ENCODE results near the gene SEPTIN3. TPM values are rescaled to one million over a fixed set of nuclear protein-coding genes. Genes with fewer than 3 reads are reported as not detected.

The SEPTIN3 gene
- total and polyA plus RNA-seq, 2 experiments from 2014 or later: 2.9 to 3.9 TPM

GRCh38 chr22:41957941-41958556, 11.2 kb upstream of the SEPTIN3 start:
- Histone ChIP-seq H3K36me3 (no peaks in the 10 kb centered on the region), H3K4me1 (ENCODE audit: low read depth) (no peaks in the 10 kb centered on the region), H3K27ac (no peak overlapping the region), H3K4me3 (no peak overlapping the region), H3K9me3 (ENCODE audit: low read depth) (no peaks in the 10 kb centered on the region), H3K27me3 (no peaks in the 10 kb centered on the region)
- DNase-seq (ENCODE audit: low read depth in 1 of 2, low spot score in 1 of 2): no peak
- TF ChIP-seq CTCF (IDR thresholded peaks at IDR 0.05; ENCODE audit: low read depth, low read length): no peak

- no peaks in the 10 kb centered on the region for H3K9me3 ChIP-seq (ENCODE audit: low read depth)
- H3K4me1 ChIP-seq (ENCODE audit: low read depth): no peaks in the 10 kb centered on the region
- no peak for TF ChIP-seq CTCF (IDR thresholded peaks at IDR 0.05; ENCODE audit: low read depth, low read length)
- DNase-seq (ENCODE audit: low read depth in 1 of 2, low spot score in 1 of 2): peak in 1 of 2 donors; percentile 90
- no peaks in the 10 kb centered on the region for H3K36me3 ChIP-seq
- H3K27me3 ChIP-seq: no peaks in the 10 kb centered on the region
- no peak overlapping the region for H3K4me3 ChIP-seq
- no peak overlapping the region for H3K27ac ChIP-seq
Observed at GRCh38 chr22:41963453-41964111, 5.7 kb upstream of the SEPTIN3 start.

GRCh38 chr22:41964112-41964491, 5.1 kb upstream of the SEPTIN3 start:
- Histone ChIP-seq H3K27me3 (no peaks in the 10 kb centered on the region), H3K9me3 (ENCODE audit: low read depth) (no peaks in the 10 kb centered on the region), H3K27ac (no peak overlapping the region), H3K4me1 (ENCODE audit: low read depth) (no peaks in the 10 kb centered on the region), H3K4me3 (no peak overlapping the region), H3K36me3 (no peaks in the 10 kb centered on the region)
- TF ChIP-seq CTCF (IDR thresholded peaks at IDR 0.05; ENCODE audit: low read depth, low read length): no peak
- no peak for DNase-seq (ENCODE audit: low read depth in 1 of 2, low spot score in 1 of 2)

- Histone ChIP-seq H3K4me3 (no peak overlapping the region), H3K36me3 (no peaks in the 10 kb centered on the region), H3K27me3 (no peaks in the 10 kb centered on the region), H3K27ac (no peak overlapping the region), H3K9me3 (ENCODE audit: low read depth) (no peaks in the 10 kb centered on the region), H3K4me1 (ENCODE audit: low read depth) (no peaks in the 10 kb centered on the region)
- no peak for DNase-seq (ENCODE audit: low read depth in 1 of 2, low spot score in 1 of 2)
- TF ChIP-seq CTCF (IDR thresholded peaks at IDR 0.05; ENCODE audit: low read depth, low read length): no peak
Observed at GRCh38 chr22:41966225-41966606, 3.0 kb upstream of the SEPTIN3 start.

GRCh38 chr22:41966607-41967240, 2.5 kb upstream of the SEPTIN3 start:
- Histone ChIP-seq H3K9me3 (ENCODE audit: low read depth) (no peaks in the 10 kb centered on the region), H3K27ac (no peak overlapping the region), H3K27me3 (no peaks in the 10 kb centered on the region), H3K4me3 (no peak overlapping the region), H3K36me3 (no peaks in the 10 kb centered on the region), H3K4me1 (ENCODE audit: low read depth) (no peaks in the 10 kb centered on the region)
- DNase-seq (ENCODE audit: low read depth in 1 of 2, low spot score in 1 of 2): peak; percentile 25 to 88
- peak; percentile 37 for TF ChIP-seq CTCF (IDR thresholded peaks at IDR 0.05; ENCODE audit: low read depth, low read length)

Data from cardiac muscle cell (in vitro differentiated cells and primary cell).